NCI-H128 (cell line): ENCODE results near the gene BOC.
"Not testable (repeated sequence)": the region's sequence is repeated elsewhere in the genome, so short reads cannot be mapped to it uniquely, and the experiment has no call there.

ENCODE experiments used
- DNase-seq: peaks from one replicate; lab custom pipeline; 2025; ENCODE audit not compliant: unreplicated experiment; lab: John Stamatoyannopoulos, UW

The BOC gene

GRCh38 chr3:113211330-113212149, at the start of gene BOC:
Gene BOC (plus strand): TSS chr3:113211557. CDS start chr3:113249803, 38,246 bp downstream.
- no peak for DNase-seq

GRCh38 chr3:113161661-113162060, 49.7 kb upstream of the BOC start:
- no peak for DNase-seq

GRCh38 chr3:113163152-113163551, 48.2 kb upstream of the BOC start:
- no peak for DNase-seq

- DNase-seq = no peak
Measured at GRCh38 chr3:113165841-113166240, 45.5 kb upstream of the BOC start.

GRCh38 chr3:113166357-113166718, 45.0 kb upstream of the BOC start:
- no peak for DNase-seq

- peak; percentile 82 for DNase-seq
Measured at GRCh38 chr3:113166719-113167492, 44.5 kb upstream of the BOC start.

- DNase-seq = peak; percentile 91
Measured at GRCh38 chr3:113167825-113168801, 43.2 kb upstream of the BOC start.

- no peak for DNase-seq
Measured at GRCh38 chr3:113169891-113170452, 41.4 kb upstream of the BOC start.

- no peak for DNase-seq
Measured at GRCh38 chr3:113170771-113171170, 40.6 kb upstream of the BOC start.

- not testable (repeated sequence) for DNase-seq
Measured at GRCh38 chr3:113171675-113172300, 39.6 kb upstream of the BOC start.

- no peak for DNase-seq
Measured at GRCh38 chr3:113173102-113173501, 38.3 kb upstream of the BOC start.

GRCh38 chr3:113174304-113174703, 37.1 kb upstream of the BOC start:
- DNase-seq = no peak

- DNase-seq = no peak
Measured at GRCh38 chr3:113174801-113175485, 36.4 kb upstream of the BOC start.

GRCh38 chr3:113177526-113177925, 33.8 kb upstream of the BOC start:
- no peak for DNase-seq

- DNase-seq = no peak
Measured at GRCh38 chr3:113179235-113179824, 32.0 kb upstream of the BOC start.

- no peak for DNase-seq
Measured at GRCh38 chr3:113183748-113184661, 27.4 kb upstream of the BOC start.

- DNase-seq = no peak
Measured at GRCh38 chr3:113185194-113185835, 26.0 kb upstream of the BOC start.

GRCh38 chr3:113186566-113186965, 24.8 kb upstream of the BOC start:
- no peak for DNase-seq
